Skeletal muscle satellite cell (primary cell): ENCODE measurements around the gene PHLDB3.

ENCODE experiments used
- H3K27me3 ChIP-seq: 2 replicates; pipeline ENCODE4 v1.7.0; 2013; ENCODE audit warnings: low read length; ENCODE audit not compliant: control insufficient read depth, insufficient read depth
- H3K36me3 ChIP-seq: 2 replicates; pipeline ENCODE4 v1.7.0; 2013; ENCODE audit warnings: mild to moderate bottlenecking, control low read depth, low read length; ENCODE audit not compliant: insufficient read depth
- H3K4me1 ChIP-seq: 2 replicates; pipeline ENCODE4 v1.7.0; 2013; ENCODE audit warnings: low read length; ENCODE audit not compliant: control insufficient read depth, insufficient read depth
- H3K4me2 ChIP-seq: 2 replicates; pipeline ENCODE4 v1.7.0; 2013; ENCODE audit warnings: mild to moderate bottlenecking, low read length
- H3K4me3 ChIP-seq: 2 replicates; pipeline ENCODE4 v1.7.0; 2013; ENCODE audit warnings: low read length
- H3K9ac ChIP-seq: 2 replicates; pipeline ENCODE4 v1.7.0; 2013; ENCODE audit warnings: mild to moderate bottlenecking, low read depth, low read length, moderate library complexity
- H3K9me3 ChIP-seq: replicated peaks from 2 replicates; pipeline ENCODE4 v1.7.0; 2013; ENCODE audit warnings: mild to moderate bottlenecking, control low read depth, low read length

The PHLDB3 gene

DNA sequence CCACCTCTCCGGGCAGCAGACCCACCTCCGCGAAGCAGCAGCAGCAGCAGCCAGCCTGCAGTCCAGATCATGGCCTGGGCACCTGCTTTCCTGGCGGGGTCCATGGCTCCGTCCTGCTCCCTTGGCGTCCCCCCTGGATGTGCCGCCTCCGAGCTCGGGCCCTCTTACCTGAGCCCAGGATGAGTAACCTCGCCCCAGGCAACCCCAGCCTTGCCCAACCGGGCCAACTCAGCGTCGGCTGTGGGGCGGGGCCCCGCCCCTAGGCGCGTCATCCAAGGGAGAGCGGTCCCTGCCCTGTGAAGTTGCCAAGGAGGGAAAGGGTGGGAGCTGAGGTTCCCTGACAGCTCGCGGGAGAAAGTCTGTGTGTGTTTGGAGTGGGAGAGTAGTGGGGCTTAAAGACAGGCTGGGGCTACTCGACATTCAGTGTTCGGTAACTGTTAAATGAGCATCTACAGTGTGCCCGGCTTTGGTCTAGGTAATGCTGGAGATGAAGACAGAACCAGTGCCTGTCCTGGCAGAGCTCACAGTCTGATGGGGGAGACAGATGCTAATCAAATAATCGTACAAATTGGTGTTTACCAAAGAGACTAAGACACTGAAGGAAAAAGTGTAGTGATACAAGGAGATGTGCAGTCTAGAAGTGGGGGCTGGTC, 39.0 kb downstream of the PHLDB3 start, which contains the start of gene LYPD3:
TSS of gene LYPD3 (minus strand) at position 141 of the 653 bp plus-strand sequence. CDS start at position 104, 37 bp downstream.
- Histone ChIP-seq H3K4me2 (peak within 1 kb of the TSS; percentile 91), H3K9me3 (no peaks in the 10 kb centered on the region), H3K36me3 (no peaks in the 10 kb centered on the region), H3K4me1 (peaks cover 18% of the 10 kb centered on the region), H3K9ac (no peak within 1 kb of the TSS), H3K4me3 (peak within 1 kb of the TSS; percentile 93), H3K27me3 (peaks cover 15% of the 10 kb centered on the region)

DNA sequence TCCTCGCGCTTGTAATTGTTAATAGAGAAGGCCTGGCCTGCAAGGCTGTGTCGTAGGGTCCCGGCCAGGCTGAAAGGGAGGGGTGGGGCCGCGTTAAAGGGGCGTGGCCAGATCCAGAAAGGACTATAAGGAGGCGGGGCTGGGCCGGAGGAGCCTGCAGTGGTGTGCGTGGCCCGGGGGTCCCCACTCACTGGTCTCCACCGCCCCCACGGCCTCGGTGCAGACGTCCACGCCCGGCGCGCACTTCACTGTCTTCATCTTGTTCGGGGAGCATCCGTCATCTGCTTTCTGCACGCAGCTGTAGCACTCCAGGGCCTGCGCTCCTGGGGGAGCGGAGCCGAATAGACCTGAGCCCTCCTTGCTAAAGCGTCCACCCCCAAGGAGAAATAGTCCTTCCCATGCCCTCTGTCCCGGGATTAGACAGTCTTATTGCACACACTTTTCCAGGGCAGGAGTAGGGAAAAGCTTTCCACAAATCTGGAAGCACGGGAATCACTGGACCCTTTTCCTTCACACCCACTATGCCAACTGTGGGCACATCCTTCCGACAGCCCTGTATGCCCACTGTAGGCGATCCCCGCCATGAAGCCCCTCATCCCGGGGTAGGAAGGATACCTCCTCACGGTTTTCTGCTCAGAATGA, 40.3 kb downstream of the PHLDB3 start:
- peak overlapping the region; percentile 71 for H3K9ac ChIP-seq
- H3K4me3 ChIP-seq: peak overlapping the region; percentile 93
- peaks cover 18% of the 10 kb centered on the region for H3K4me1 ChIP-seq
- H3K27me3 ChIP-seq: peaks cover 20% of the 10 kb centered on the region
- peak overlapping the region; percentile 91 for H3K4me2 ChIP-seq
- no peaks in the 10 kb centered on the region for H3K9me3 ChIP-seq
- no peaks in the 10 kb centered on the region for H3K36me3 ChIP-seq

DNA sequence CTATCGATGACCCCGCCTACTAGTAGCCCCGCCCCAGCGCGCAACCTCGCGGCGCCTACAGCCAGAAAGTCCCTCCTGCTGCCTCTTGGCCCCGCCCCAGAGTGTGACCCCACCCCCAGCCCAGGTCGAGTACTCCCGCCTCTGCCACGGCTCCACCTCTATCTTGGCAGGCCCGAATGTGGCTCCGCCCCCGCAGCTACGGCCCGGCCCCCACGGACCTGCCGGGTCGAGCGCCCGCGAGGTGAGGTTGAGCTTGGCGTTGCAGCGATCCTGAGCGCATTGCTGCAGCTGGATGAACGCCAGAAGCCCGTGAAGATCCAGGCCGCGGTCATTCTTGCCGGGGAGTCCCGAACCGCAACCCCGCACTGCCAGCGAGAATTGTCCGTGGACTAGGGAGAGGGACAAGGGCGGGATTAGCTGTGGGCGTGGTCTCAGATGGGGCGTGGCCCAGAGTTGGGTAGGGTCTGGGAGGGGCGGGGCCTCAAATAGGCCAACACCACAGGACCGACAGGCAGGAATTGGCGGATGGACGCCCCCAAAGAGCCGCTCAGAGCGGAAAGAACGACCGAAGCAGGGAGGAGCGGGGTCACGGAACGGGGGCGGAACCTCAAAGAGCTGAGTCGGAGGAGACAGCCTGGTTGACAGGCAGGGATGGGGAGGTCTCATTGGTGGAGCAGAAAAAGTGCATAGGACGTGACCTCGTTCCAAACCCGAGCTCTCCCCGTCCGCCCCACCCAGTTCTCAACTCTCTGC, 41.0 kb downstream of the PHLDB3 start:
- H3K27me3 ChIP-seq: peaks cover 20% of the 10 kb centered on the region
- no peaks in the 10 kb centered on the region for H3K36me3 ChIP-seq
- peak overlapping the region; percentile 91 for H3K4me2 ChIP-seq
- no peaks in the 10 kb centered on the region for H3K9me3 ChIP-seq
- H3K4me3 ChIP-seq: peak overlapping the region; percentile 93
- H3K9ac ChIP-seq: peak overlapping the region; percentile 71
- peaks cover 18% of the 10 kb centered on the region for H3K4me1 ChIP-seq

DNA sequence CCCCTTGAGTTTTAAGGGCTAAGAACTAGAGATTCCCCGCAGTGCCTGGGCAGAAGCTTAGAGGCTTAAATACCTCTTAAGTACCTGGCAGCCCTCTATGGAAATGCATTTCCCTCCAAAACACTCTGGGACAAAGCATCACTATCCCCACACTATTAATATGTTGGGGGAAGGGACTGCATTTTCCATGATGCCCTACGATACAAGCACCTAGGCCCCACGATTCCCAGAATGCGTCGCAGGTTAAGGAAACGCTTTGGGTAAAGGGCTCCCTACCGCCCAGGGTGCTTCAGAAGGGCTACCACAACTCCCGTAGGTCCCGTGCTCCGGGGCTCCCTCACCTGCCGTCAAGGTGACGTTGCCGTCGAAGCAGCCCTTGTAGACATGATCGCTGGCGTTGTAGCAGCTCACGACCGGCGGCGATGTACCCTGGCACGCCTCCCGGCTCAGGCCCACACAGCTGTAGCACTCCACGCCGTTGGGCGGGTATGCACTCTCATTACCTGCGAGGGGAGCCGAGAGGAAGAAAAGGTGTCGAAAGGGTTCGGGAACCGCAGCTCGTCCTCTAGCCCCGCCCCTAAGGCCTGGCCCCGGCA, 41.7 kb downstream of the PHLDB3 start:
- peaks cover 15% of the 10 kb centered on the region for H3K4me1 ChIP-seq
- no peaks in the 10 kb centered on the region for H3K36me3 ChIP-seq
- H3K27me3 ChIP-seq: peaks cover 20% of the 10 kb centered on the region
- H3K4me3 ChIP-seq: peak overlapping the region; percentile 93
- no peaks in the 10 kb centered on the region for H3K9me3 ChIP-seq
- peak overlapping the region; percentile 91 for H3K4me2 ChIP-seq
- no peak overlapping the region for H3K9ac ChIP-seq

DNA sequence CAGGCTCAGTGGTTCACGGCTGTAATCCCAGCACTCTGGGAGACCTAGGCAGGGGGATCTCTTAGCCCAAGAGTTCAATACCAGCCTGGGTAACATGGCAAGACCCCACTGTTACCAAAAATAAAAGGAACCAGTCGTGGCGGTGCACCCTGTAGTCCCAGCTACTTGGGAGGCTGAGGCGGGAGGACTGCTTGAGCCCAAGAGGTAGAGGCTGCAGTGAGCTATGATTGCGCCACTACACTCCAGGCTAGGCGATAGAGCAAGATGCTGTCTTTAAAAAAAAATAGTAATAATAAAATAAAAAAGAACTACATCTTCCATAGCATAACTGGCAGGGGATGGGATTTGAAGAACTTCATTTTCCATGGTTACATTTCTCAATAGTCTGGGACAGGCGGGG, 42.2 kb downstream of the PHLDB3 start:
- Histone ChIP-seq H3K36me3 (no peaks in the 10 kb centered on the region), H3K4me3 (no peak overlapping the region), H3K27me3 (peaks cover 20% of the 10 kb centered on the region), H3K4me2 (no peak overlapping the region), H3K9me3 (no peaks in the 10 kb centered on the region), H3K4me1 (peaks cover 11% of the 10 kb centered on the region), H3K9ac (no peak overlapping the region)

DNA sequence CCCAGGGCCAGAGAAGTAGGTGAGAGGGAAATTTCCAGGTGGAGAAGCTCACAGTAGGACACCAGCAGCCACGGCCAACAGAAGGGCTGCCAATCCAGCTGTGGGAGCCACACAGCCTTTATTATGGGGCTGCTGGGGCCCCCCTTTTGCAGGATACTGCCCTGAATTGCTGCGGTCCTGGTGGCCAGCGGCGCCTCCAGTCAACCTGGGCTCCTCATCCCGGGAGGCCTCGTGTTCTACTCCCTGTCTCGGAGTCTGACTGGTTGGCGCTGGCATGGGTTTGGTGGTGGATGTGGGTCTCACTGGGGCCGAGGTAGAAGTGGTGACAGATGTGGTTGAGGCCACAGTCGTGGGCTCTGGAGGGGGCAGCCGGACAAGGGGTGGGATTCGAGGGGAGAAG, 43.2 kb downstream of the PHLDB3 start:
- no peak overlapping the region for H3K4me3 ChIP-seq
- peaks cover 8% of the 10 kb centered on the region for H3K4me1 ChIP-seq
- H3K27me3 ChIP-seq: peaks cover 20% of the 10 kb centered on the region
- H3K9ac ChIP-seq: no peak overlapping the region
- H3K36me3 ChIP-seq: no peaks in the 10 kb centered on the region
- no peak overlapping the region for H3K4me2 ChIP-seq
- no peaks in the 10 kb centered on the region for H3K9me3 ChIP-seq

DNA sequence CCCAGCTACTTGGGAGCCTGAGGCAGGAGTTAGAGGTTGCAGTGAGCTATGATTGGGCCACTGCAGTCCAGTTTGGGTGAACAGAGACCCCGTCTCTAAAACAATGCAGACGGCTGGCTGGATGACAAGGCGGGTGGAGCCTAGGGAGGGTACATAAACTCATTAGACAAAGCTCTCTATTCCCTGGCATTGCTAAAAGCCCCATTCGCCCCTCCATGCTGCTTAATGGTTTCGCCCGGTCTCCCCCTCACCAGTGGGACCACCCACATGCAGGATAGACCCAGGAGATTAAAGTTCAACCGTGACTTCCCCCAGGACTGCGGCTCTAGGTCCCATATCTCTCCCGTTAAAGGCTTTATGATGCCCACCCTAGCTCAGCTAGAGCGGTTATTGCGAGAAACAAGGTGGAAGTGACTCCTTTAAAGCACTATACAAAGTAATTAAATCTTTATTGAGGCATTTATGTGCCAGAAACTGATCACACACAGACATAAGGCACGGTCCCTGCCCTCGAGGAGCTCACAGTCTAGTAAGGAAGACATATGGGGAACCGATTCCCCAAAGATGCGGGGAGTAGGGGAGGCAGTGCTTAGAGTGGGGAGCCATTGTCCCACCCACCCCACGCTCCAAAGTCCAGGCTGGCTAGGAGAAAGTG, 44.1 kb downstream of the PHLDB3 start:
- H3K4me3 ChIP-seq: no peak overlapping the region
- H3K9me3 ChIP-seq: no peaks in the 10 kb centered on the region
- H3K4me1 ChIP-seq: peaks cover 8% of the 10 kb centered on the region
- H3K36me3 ChIP-seq: no peaks in the 10 kb centered on the region
- no peak overlapping the region for H3K9ac ChIP-seq
- H3K27me3 ChIP-seq: peaks cover 26% of the 10 kb centered on the region
- H3K4me2 ChIP-seq: no peak overlapping the region

DNA sequence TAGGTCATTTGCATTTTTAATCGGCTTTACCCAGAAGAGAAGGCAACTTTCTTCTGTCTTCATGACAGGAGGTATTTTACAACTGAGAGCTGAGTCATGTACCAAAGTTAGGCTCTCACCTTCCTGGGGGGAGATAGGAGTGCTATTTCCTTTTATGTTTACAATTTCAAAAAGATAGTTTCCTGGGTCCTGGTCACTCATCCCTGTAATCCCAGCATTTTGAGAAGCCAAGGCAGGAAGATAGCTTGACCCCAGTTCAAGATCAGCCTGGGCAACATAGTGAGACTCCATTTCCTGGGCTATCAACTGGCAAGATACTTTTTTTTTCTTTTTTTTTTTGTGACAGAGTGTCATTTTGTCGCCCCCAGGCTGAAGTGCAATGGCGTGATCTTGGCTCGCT, 46.7 kb downstream of the PHLDB3 start:
- no peak overlapping the region for H3K4me3 ChIP-seq
- H3K27me3 ChIP-seq: peaks cover 23% of the 10 kb centered on the region
- H3K36me3 ChIP-seq: no peaks in the 10 kb centered on the region
- no peak overlapping the region for H3K9ac ChIP-seq
- H3K4me2 ChIP-seq: no peak overlapping the region
- no peaks in the 10 kb centered on the region for H3K4me1 ChIP-seq
- H3K9me3 ChIP-seq: no peaks in the 10 kb centered on the region

DNA sequence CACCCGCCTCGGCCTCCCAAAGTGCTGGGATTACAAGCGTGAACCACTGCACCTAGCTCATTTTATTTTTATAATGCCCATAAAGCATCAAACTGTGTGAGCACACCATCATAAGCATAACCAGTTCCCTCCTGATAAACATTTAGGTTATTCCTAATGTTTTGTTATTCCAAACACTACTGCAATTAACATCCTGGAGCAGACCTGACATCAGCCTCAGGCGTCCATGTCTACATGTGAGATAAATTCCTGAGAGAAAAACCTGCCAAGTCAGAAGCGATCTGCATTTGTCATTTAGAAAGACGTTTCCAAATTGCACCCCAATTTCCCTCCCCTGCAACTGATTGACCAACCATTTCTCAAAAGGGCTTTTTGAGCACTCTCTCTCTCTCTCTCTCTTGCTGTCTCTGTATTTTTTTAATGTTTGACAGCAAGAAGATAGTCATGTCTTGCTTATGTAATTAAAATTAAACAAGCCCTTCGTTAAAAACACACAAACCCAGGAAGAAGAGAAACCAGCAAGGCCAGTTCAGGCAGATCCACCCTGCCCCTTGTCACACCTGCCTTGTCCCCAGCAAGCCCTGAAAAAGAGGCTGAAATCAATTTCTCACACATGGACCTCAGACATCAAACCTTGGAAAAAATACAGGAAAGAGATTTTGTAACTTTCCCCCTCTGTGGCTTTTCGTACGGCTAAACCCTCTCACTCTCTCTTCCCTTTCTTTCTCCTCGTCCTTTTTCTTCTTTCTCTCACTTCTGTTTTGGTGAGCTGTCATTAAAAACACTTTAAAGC, 49.0 kb downstream of the PHLDB3 start:
- peaks cover 11% of the 10 kb centered on the region for H3K27me3 ChIP-seq
- H3K4me3 ChIP-seq: no peak overlapping the region

DNA sequence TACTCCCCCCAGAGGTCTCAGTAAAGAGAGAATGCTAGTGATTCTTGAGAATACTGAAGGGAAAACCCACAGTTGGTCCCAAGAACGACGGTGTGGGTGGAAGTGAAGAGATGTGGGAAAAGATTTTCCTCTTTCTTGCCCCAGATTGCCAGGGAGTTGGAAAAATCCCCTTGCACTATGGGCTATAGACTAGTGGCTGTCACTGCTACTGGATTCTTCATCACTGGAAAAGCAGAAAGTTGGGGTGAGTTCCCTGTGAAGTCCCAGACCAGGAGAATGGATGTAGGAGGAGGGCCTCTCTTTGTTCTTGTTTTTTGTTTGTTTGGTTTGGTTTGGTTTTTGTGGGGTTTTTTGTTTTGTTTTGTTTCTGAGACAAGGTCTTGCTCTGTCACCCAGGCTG, 50.5 kb downstream of the PHLDB3 start:
- Histone ChIP-seq H3K4me1 (no peaks in the 10 kb centered on the region), H3K9me3 (no peaks in the 10 kb centered on the region), H3K4me3 (no peak overlapping the region), H3K36me3 (no peaks in the 10 kb centered on the region), H3K4me2 (no peak overlapping the region), H3K27me3 (peaks cover 7% of the 10 kb centered on the region), H3K9ac (no peak overlapping the region)

More for the DNA sequence above, 49.0 kb downstream of the PHLDB3 start:
- no peaks in the 10 kb centered on the region for H3K9me3 ChIP-seq
- no peak overlapping the region for H3K4me2 ChIP-seq
- H3K4me1 ChIP-seq: no peaks in the 10 kb centered on the region
- no peaks in the 10 kb centered on the region for H3K36me3 ChIP-seq
- no peak overlapping the region for H3K9ac ChIP-seq
